PC-3 (cell line): ENCODE measurements around the gene SH3PXD2A. TPM values are rescaled to one million over a fixed set of nuclear protein-coding genes. Genes with fewer than 3 reads are reported as not detected.

Source experiments
- ATAC-seq: fragments of 200-7000 bp; cut with Tn5 transposase; 2 replicates; pipeline ENCODE4 v1.9.1; 2020; ENCODE audit warnings: mild to moderate bottlenecking, moderate library complexity
- BruUV-seq: library from RNA; stranded (reverse); fragments of 400-500 nt; replicated peaks from 2 replicates; lab custom pipeline; 2021; lab: Mats Ljungman, UMichigan
- CTCF ChIA-PET: fragments of 300-600 bp; sonication (Branson Sonifier 250); formaldehyde crosslinking; loops from one replicate; lab custom pipeline; 2022; ENCODE audit warnings: antibody characterized with exemption; lab: Charles Lee
- POLR2A ChIA-PET: fragments of 300-600 bp; sonication (Branson Sonifier 250); formaldehyde crosslinking; loops from one replicate; lab custom pipeline; 2022; ENCODE audit warnings: antibody characterized with exemption; ENCODE audit not compliant: unreplicated experiment; lab: Charles Lee
- DNase-seq: peaks from one replicate; pipeline ENCODE4 v3.0.0-alpha.2; 2015
- H2AFZ ChIP-seq: fragments of 300-600 bp; sonication (generic); 2 replicates; pipeline ENCODE4 v1.6.0; 2016; ENCODE audit warnings: antibody characterized with exemption, low read length
- H3F3A ChIP-seq: fragments of 300-600 bp; sonication (generic); one replicate; pipeline ENCODE4 v1.6.0; 2017; ENCODE audit warnings: antibody characterized with exemption, low read length, control low read depth, mild to moderate bottlenecking; ENCODE audit not compliant: unreplicated experiment
- H3K27ac ChIP-seq: fragments of 300-600 bp; sonication (generic); 2 replicates; pipeline ENCODE4 v1.5.1; 2016; ENCODE audit warnings: mild to moderate bottlenecking, low read length
- H3K27me3 ChIP-seq: fragments of 300-600 bp; sonication (generic); 2 replicates; pipeline ENCODE4 v1.6.1; 2016; ENCODE audit warnings: low read length, mixed read lengths
- H3K36me3 ChIP-seq: fragments of 300-600 bp; sonication (generic); 2 replicates; pipeline ENCODE4 v1.6.1; 2016; ENCODE audit warnings: low read depth, mixed run types, low read length, mixed read lengths
- H3K4me1 ChIP-seq: fragments of 300-600 bp; sonication (generic); 2 replicates; pipeline ENCODE4 v1.5.1; 2016; ENCODE audit warnings: low read length; ENCODE audit not compliant: insufficient read depth
- H3K4me2 ChIP-seq: fragments of 300-600 bp; sonication (generic); 2 replicates; pipeline ENCODE4 v1.6.0; 2016; ENCODE audit warnings: low read length
- H3K4me3 ChIP-seq: fragments of 300-600 bp; sonication (generic); 2 replicates; pipeline ENCODE4 v1.5.1; 2016; ENCODE audit warnings: mild to moderate bottlenecking, low read length, mixed read lengths
- H3K79me2 ChIP-seq: fragments of 300-600 bp; sonication (generic); 2 replicates; pipeline ENCODE4 v1.6.1; 2017; ENCODE audit warnings: low read length, mixed read lengths
- H3K9ac ChIP-seq: fragments of 300-600 bp; sonication (generic); 2 replicates; pipeline ENCODE4 v1.6.0; 2016; ENCODE audit warnings: mild to moderate bottlenecking, low read length
- H3K9me2 ChIP-seq: fragments of 300-600 bp; sonication (generic); replicated peaks from 2 replicates; pipeline ENCODE4 v1.6.1; 2016; ENCODE audit warnings: mixed run types, low read length, mixed read lengths
- H3K9me3 ChIP-seq: fragments of 300-600 bp; sonication (generic); 2 replicates; pipeline ENCODE4 v1.6.1; 2016; ENCODE audit warnings: low read length, mixed read lengths
- H4K20me1 ChIP-seq: fragments of 300-600 bp; sonication (generic); 2 replicates; pipeline ENCODE4 v1.6.1; 2016; ENCODE audit warnings: low read length, mixed read lengths
- CTCF ChIP-seq: fragments of 300-600 bp; sonication (generic); conservative IDR thresholded peaks from 2 replicates; pipeline ENCODE4 v1.5.1; 2017; ENCODE audit warnings: antibody characterized with exemption, low read depth, mild to moderate bottlenecking, low read length
- EZH2 ChIP-seq: fragments of 300-600 bp; sonication (generic); IDR thresholded peaks from one replicate; pipeline ENCODE4 v1.6.1; 2017; ENCODE audit warnings: antibody characterized with exemption, mild to moderate bottlenecking, low read length; ENCODE audit not compliant: unreplicated experiment
- EZH2phosphoT487 ChIP-seq: fragments of 300-600 bp; sonication (generic); IDR thresholded peaks from 2 replicates; pipeline ENCODE4 v1.6.1; 2018; ENCODE audit warnings: mild to moderate bottlenecking, antibody characterized with exemption, low read length, borderline replicate concordance
- intact Hi-C: fragments of 100-400 bp; cut with micrococcal nuclease; formaldehyde crosslinking; loops from 2 replicates; pipeline ENCODE4 v1.9.0; 2023
- total RNA-seq: library from RNA; depleted of rRNA; stranded (reverse); fragments of >200 nt; gene quantifications from 2 replicates; pipeline ENCODE4 v1.2.3, GENCODE V29; 2014

Gene SH3PXD2A
- total RNA-seq, 1 experiment from 2014 or later = 3.4 TPM

DNA sequence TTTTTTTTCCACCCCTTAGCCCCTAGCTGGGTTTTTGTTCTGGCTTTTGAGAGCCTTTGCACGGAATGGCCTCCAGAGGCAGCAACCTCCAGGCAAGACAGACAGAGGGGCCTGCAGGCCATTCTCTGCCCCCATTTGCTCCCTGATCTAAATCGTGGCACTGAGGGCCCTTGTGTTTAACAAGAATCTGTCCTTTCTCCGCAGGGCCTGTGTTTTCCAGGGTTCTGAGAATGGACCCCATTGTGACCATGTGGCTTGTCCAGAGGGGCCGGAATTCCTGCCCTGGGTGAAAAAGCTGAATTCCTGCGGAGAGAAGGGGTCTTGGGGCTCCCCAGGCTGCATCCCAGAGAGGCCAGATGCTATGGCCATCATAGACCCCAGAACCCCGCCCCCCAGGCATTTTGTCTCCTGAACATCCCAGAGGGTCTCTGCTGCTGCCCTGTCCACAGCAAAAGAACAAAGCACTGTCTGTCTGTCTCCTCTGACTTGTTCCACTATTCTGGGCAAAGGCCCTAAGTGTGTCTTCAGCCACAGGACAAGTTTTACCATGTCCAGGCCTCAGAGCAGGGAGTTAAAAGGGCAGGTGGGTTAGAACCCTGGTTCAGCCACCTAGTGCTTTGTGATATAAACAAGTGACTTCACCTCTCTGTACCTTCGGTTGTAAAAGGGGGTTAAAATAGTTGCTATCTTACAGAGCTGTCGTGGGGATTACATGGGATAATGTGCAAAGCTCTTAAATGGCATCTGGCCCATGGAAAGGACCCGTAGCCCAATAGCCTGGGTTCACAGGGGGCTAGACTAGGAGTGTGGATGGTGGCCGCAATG is 155.6 kb downstream of the SH3PXD2A start:
- BruUV-seq = no TSS peak
- no peak for ATAC-seq

DNA sequence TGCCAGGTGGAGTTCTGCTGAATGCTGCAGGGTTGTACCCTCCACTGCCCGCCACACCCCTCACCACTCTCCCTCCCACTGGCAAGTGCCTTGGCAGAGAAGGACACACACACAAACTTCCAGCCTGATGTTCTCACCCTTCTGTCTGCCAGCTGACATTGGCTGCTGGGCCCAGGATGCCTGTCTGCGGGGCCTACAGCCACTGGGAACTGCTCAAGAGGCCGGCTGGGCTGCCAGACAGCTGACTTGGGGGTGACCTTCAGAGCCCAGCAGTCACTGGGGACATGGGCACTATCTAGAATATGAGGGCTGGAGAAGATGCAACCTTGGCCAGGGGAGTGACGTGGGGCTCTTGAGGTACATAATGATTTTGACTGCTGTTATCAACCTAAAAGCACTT is 157.1 kb downstream of the SH3PXD2A start:
- no peaks in the 10 kb centered on the region for H3K36me3 ChIP-seq
- no peak overlapping the region for H3K9ac ChIP-seq
- no peak overlapping the region for H3K4me2 ChIP-seq
- H3K4me1 ChIP-seq = peaks cover 19% of the 10 kb centered on the region
- DNase-seq = no peak
- no peak for ATAC-seq
- no peaks in the 10 kb centered on the region for H3K9me2 ChIP-seq
- intact Hi-C loops = no loop called here
- no peaks in the 10 kb centered on the region for H3F3A ChIP-seq
- no peaks in the 10 kb centered on the region for H4K20me1 ChIP-seq
- no TSS peak for BruUV-seq
- H3K27ac ChIP-seq = no peak overlapping the region
- ChIA-PET POLR2A (no interaction called here), CTCF (no interaction called here)
- H3K9me3 ChIP-seq = no peaks in the 10 kb centered on the region
- no peak for TF ChIP-seq EZH2
- no peak for TF ChIP-seq CTCF
- no peak for TF ChIP-seq EZH2phosphoT487
- H3K27me3 ChIP-seq = no peaks in the 10 kb centered on the region
- no peak overlapping the region for H2AFZ ChIP-seq
- no peaks in the 10 kb centered on the region for H3K79me2 ChIP-seq
- no peak overlapping the region for H3K4me3 ChIP-seq

More for the DNA sequence above, 155.6 kb downstream of the SH3PXD2A start:
- Histone ChIP-seq H3F3A (no peaks in the 10 kb centered on the region), H3K4me1 (peaks cover 19% of the 10 kb centered on the region), H4K20me1 (no peaks in the 10 kb centered on the region), H3K9me2 (no peaks in the 10 kb centered on the region), H2AFZ (no peak overlapping the region), H3K9ac (no peak overlapping the region), H3K27ac (no peak overlapping the region), H3K27me3 (no peaks in the 10 kb centered on the region), H3K79me2 (no peaks in the 10 kb centered on the region), H3K4me2 (no peak overlapping the region), H3K9me3 (no peaks in the 10 kb centered on the region), H3K36me3 (no peaks in the 10 kb centered on the region), H3K4me3 (no peak overlapping the region)
- ChIA-PET CTCF (no interaction called here), POLR2A (no interaction called here)
- no peak for DNase-seq
- TF ChIP-seq EZH2 = no peak
- TF ChIP-seq CTCF = no peak
- no peak for TF ChIP-seq EZH2phosphoT487
- intact Hi-C loops = no loop called here

GRCh38 chr10:103697787-103698186 is 157.6 kb downstream of the SH3PXD2A start:
- POLR2A ChIA-PET = no interaction called here
- no peak for DNase-seq
- H3K79me2 ChIP-seq = no peaks in the 10 kb centered on the region
- H3K4me1 ChIP-seq = peaks cover 19% of the 10 kb centered on the region
- BruUV-seq = no TSS peak
- H3F3A ChIP-seq = no peaks in the 10 kb centered on the region
- H3K4me2 ChIP-seq = no peak overlapping the region
- intact Hi-C loops = no loop called here
- no peak overlapping the region for H2AFZ ChIP-seq
- H3K9me2 ChIP-seq = no peaks in the 10 kb centered on the region
- no peaks in the 10 kb centered on the region for H3K9me3 ChIP-seq
- H3K36me3 ChIP-seq = no peaks in the 10 kb centered on the region
- H3K4me3 ChIP-seq = no peak overlapping the region
- no peaks in the 10 kb centered on the region for H4K20me1 ChIP-seq
- TF ChIP-seq CTCF = no peak
- no peak for TF ChIP-seq EZH2phosphoT487
- TF ChIP-seq EZH2 = no peak
- no peak overlapping the region for H3K9ac ChIP-seq
- CTCF ChIA-PET = no interaction called here
- H3K27me3 ChIP-seq = no peaks in the 10 kb centered on the region
- ATAC-seq = no peak
- H3K27ac ChIP-seq = no peak overlapping the region
